Activated CD8-positive, alpha-beta memory T cell treated with anti-CD3 and anti-CD28 coated beads, Interleukin-2, amount 50 U/mL, for 1 hour (primary cell): ENCODE data around the gene GFPT1.
"Not testable (repeated sequence)": the region's sequence is repeated elsewhere in the genome, so short reads cannot be mapped to it uniquely, and the experiment has no call there.

Experiments used
- DNase-seq: peaks from one replicate; pipeline ENCODE4 v3.0.0-alpha.2; 2020; ENCODE audit errors: extremely low read depth

Gene GFPT1

GRCh38 chr2:69383176-69383812 is 3.7 kb downstream of the GFPT1 start:
- DNase-seq = no peak

GRCh38 chr2:69382547-69382946 is 4.5 kb downstream of the GFPT1 start:
- no peak for DNase-seq

- no peak for DNase-seq
Observed at GRCh38 chr2:69381337-69381737, 5.7 kb downstream of the GFPT1 start.

- DNase-seq = no peak
Observed at GRCh38 chr2:69380072-69380917, 6.7 kb downstream of the GFPT1 start.

- no peak for DNase-seq
Observed at GRCh38 chr2:69376403-69376802, 10.6 kb downstream of the GFPT1 start.

- no peak for DNase-seq
Observed at GRCh38 chr2:69375494-69376353, 11.3 kb downstream of the GFPT1 start.

GRCh38 chr2:69372767-69373166 is 14.3 kb downstream of the GFPT1 start:
- no peak for DNase-seq

- DNase-seq = no peak
Observed at GRCh38 chr2:69369802-69370201, 17.2 kb downstream of the GFPT1 start.

GRCh38 chr2:69368588-69368987 is 18.4 kb downstream of the GFPT1 start:
- DNase-seq = no peak

GRCh38 chr2:69359371-69359770 is 27.7 kb downstream of the GFPT1 start:
- no peak for DNase-seq

GRCh38 chr2:69358914-69359313 is 28.1 kb downstream of the GFPT1 start:
- no peak for DNase-seq

GRCh38 chr2:69356471-69356870 is 30.6 kb downstream of the GFPT1 start:
- no peak for DNase-seq

GRCh38 chr2:69354976-69355375 is 32.1 kb downstream of the GFPT1 start:
- DNase-seq = not testable (repeated sequence)

- no peak for DNase-seq
Observed at GRCh38 chr2:69353360-69353759, 33.7 kb downstream of the GFPT1 start.

GRCh38 chr2:69348781-69349180 is 38.2 kb downstream of the GFPT1 start:
- DNase-seq = no peak

- DNase-seq = no peak
Observed at GRCh38 chr2:69345434-69345833, 41.6 kb downstream of the GFPT1 start.

- no peak for DNase-seq
Observed at GRCh38 chr2:69344305-69344704, 42.7 kb downstream of the GFPT1 start.

- DNase-seq = no peak
Observed at GRCh38 chr2:69340101-69340775, 46.8 kb downstream of the GFPT1 start.

GRCh38 chr2:69335311-69335710 is 51.7 kb downstream of the GFPT1 start:
- DNase-seq = no peak

- no peak for DNase-seq
Observed at GRCh38 chr2:69333352-69333751, 53.7 kb downstream of the GFPT1 start.

- no peak for DNase-seq
Observed at GRCh38 chr2:69330781-69331180, 56.2 kb downstream of the GFPT1 start.

GRCh38 chr2:69322631-69323030 is 64.4 kb downstream of the GFPT1 start:
- no peak for DNase-seq
